ENCODE measurements around the gene ZBTB7C.

The ZBTB7C gene

GRCh38 chr18:48321536-48321935, 87.6 kb downstream of the ZBTB7C start:
- TF ChIP-seq, protein P1, sequence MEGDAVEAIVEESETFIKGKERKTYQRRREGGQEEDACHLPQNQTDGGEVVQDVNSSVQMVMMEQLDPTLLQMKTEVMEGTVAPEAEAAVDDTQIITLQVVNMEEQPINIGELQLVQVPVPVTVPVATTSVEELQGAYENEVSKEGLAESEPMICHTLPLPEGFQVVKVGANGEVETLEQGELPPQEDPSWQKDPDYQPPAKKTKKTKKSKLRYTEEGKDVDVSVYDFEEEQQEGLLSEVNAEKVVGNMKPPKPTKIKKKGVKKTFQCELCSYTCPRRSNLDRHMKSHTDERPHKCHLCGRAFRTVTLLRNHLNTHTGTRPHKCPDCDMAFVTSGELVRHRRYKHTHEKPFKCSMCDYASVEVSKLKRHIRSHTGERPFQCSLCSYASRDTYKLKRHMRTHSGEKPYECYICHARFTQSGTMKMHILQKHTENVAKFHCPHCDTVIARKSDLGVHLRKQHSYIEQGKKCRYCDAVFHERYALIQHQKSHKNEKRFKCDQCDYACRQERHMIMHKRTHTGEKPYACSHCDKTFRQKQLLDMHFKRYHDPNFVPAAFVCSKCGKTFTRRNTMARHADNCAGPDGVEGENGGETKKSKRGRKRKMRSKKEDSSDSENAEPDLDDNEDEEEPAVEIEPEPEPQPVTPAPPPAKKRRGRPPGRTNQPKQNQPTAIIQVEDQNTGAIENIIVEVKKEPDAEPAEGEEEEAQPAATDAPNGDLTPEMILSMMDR (IDR thresholded peaks at IDR 0.05; ENCODE audit: extremely low read depth, missing control alignments), result no peak
- no peak for DNase-seq (ENCODE audit: low spot score)

GRCh38 chr18:48321121-48321520, 88.1 kb downstream of the ZBTB7C start:
- TF ChIP-seq, protein P1 (IDR thresholded peaks at IDR 0.05; ENCODE audit: extremely low read depth, missing control alignments), result no peak
- no peak for DNase-seq (ENCODE audit: low spot score)

DNA sequence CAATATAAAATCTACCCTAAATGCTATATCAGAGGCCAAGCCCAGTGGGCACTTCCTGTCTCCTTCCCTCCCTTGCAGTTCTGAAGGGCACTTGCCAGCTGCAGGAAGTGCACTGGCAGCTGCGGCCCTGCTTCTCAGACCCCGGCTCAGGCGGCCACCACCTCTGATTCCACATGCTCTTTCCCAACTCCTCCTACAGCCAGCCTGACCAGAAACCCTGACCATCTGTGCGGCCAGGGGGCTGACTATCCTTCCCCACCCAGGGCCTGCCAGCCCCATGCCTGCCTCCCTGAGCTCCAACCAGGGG, 88.6 kb downstream of the ZBTB7C start:
- DNase-seq (ENCODE audit: low spot score), result no peak
- TF ChIP-seq, protein P1 (IDR thresholded peaks at IDR 0.05; ENCODE audit: extremely low read depth, missing control alignments), result no peak

GRCh38 chr18:48319801-48320638, 89.2 kb downstream of the ZBTB7C start:
- TF ChIP-seq, protein P1 (IDR thresholded peaks at IDR 0.05; ENCODE audit: extremely low read depth, missing control alignments), result no peak
- no peak for DNase-seq (ENCODE audit: low spot score)

DNA sequence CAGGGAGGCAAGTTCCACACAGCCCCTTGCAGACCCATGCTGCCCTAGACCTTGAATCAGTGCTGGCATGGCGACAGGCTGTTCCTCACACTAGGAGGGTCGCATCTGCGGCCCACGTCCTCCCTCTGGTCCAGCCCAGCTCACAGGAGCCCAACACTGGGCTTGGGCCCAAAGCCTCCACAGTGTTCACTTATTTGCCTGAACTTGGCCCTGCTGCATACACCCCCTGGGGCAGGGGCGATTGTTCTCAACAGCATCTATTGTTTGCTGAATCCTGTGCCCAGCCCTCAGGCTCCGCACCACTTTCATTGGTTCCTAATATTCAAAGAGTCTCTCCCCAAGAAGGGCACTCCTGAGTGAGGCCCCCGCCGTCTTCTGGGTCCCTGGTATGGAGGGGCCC, 90.7 kb downstream of the ZBTB7C start:
- DNase-seq (ENCODE audit: low spot score), result no peak
- TF ChIP-seq, protein P1 (IDR thresholded peaks at IDR 0.05; ENCODE audit: extremely low read depth, missing control alignments), result no peak

DNA sequence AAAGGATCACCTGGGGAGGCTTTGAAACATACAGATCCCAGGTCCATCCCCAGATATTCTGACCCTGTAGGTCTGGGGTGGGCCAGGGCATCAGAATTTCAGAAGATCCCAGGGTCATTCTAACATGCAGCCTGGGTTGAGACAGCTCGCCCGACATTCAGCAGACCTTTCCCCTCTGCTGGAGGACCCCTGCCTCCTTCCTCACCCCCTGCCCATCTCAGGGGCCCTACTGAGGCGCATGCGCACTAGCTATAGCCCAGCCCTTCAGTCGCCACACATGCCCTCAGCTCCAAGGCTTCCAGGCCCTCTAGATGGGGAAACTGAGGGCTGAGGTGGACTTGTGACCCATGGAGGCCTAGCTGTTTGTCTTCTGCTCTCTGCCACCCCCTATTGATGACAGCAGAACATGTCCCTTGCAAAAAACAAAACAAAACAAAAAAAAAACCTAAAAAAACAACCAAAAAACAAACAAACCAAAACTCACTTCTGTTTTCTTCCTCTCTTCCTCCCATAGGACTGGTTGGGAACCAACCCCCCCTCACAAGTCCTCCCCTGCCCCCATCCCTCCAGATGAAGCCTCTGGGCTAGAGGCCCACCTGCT, 91.3 kb downstream of the ZBTB7C start:
- TF ChIP-seq, protein P1 (IDR thresholded peaks at IDR 0.05; ENCODE audit: extremely low read depth, missing control alignments), result peak; percentile 2
- no peak for DNase-seq (ENCODE audit: low spot score)

GRCh38 chr18:48316177-48316576, 93.0 kb downstream of the ZBTB7C start:
- no peak for DNase-seq (ENCODE audit: low spot score)
- TF ChIP-seq, protein P1 (IDR thresholded peaks at IDR 0.05; ENCODE audit: extremely low read depth, missing control alignments), result no peak
